ENCODE measurements around the gene PRDX2. TPM values are rescaled to one million over a fixed set of nuclear protein-coding genes. Genes with fewer than 3 reads are reported as not detected.

Gene PRDX2
- polyA plus RNA-seq, 2 donors: 157 to 323 TPM

Other genes with a start within 250 kb of the PRDX2 start
- gene ZNF490, start 191.0 kb downstream of the PRDX2 start, polyA plus RNA-seq: under 1 TPM; 0.36 to 0.61 TPM
- gene ZNF791, start 190.9 kb downstream of the PRDX2 start, polyA plus RNA-seq: 1 to 10 TPM; 5.1 to 8.1 TPM
- 10 to 100 TPM; 22.6 to 26.6 TPM for gene MAN2B1, start 135.1 kb downstream of the PRDX2 start, polyA plus RNA-seq
- gene WDR83, start 135.0 kb downstream of the PRDX2 start, polyA plus RNA-seq: 10 to 100 TPM in 1 of 2 donors, 1 to 10 TPM in 1; 8.9 to 14.4 TPM
- gene DHPS, start 119.9 kb downstream of the PRDX2 start, polyA plus RNA-seq: 10 to 100 TPM; 45.5 to 51.3 TPM
- gene GNG14, start 113.8 kb downstream of the PRDX2 start, polyA plus RNA-seq: not detected
- gene FBXW9, start 105.2 kb downstream of the PRDX2 start, polyA plus RNA-seq: 10 to 100 TPM in 1 of 2 donors, 1 to 10 TPM in 1; 5.0 to 12.3 TPM
- 10 to 100 TPM; 29.7 to 37.2 TPM for gene TNPO2, start 77.9 kb downstream of the PRDX2 start, polyA plus RNA-seq
- 100 to 1,000 TPM; 212 to 215 TPM for gene TRIR, start 67.1 kb downstream of the PRDX2 start, polyA plus RNA-seq
- gene GET3, start 64.3 kb downstream of the PRDX2 start, polyA plus RNA-seq: 10 to 100 TPM; 46.2 to 74.1 TPM
- gene BEST2, start 50.0 kb downstream of the PRDX2 start, polyA plus RNA-seq: under 1 TPM; 0.06 TPM
- 100 to 1,000 TPM in 1 of 2 donors, 10 to 100 TPM in 1; 47.9 to 103 TPM for gene HOOK2, start 26.2 kb downstream of the PRDX2 start, polyA plus RNA-seq
- 100 to 1,000 TPM; 175 to 339 TPM for gene JUNB, start 10.3 kb downstream of the PRDX2 start, polyA plus RNA-seq
- 1 to 10 TPM; 2.8 to 8.4 TPM for gene THSD8, start 269 bp upstream of the PRDX2 start, polyA plus RNA-seq
- gene RNASEH2A, start 4.8 kb upstream of the PRDX2 start, polyA plus RNA-seq: 10 to 100 TPM in 1 of 2 donors, 1 to 10 TPM in 1; 6.9 to 20.8 TPM
- gene RTBDN, start 32.8 kb upstream of the PRDX2 start, polyA plus RNA-seq: not detected
- gene MAST1, start 36.7 kb upstream of the PRDX2 start, polyA plus RNA-seq: under 1 TPM; 0.18 to 0.22 TPM
- 10 to 100 TPM in 1 of 2 donors, 1 to 10 TPM in 1; 7.8 to 15.9 TPM for gene DNASE2, start 79.6 kb upstream of the PRDX2 start, polyA plus RNA-seq
- gene KLF1, start 85.4 kb upstream of the PRDX2 start, polyA plus RNA-seq: not detected
- gene GCDH, start 89.4 kb upstream of the PRDX2 start, polyA plus RNA-seq: 10 to 100 TPM; 14.3 to 21.0 TPM
- gene SYCE2, start 117.5 kb upstream of the PRDX2 start, polyA plus RNA-seq: under 1 TPM; 0.20 to 0.59 TPM
- 10 to 100 TPM; 29.1 to 49.3 TPM for gene FARSA, start 131.9 kb upstream of the PRDX2 start, polyA plus RNA-seq
- 100 to 1,000 TPM; 173 to 361 TPM for gene CALR, start 136.8 kb upstream of the PRDX2 start, polyA plus RNA-seq
- 10 to 100 TPM; 73.9 to 81.0 TPM for gene RAD23A, start 144.1 kb upstream of the PRDX2 start, polyA plus RNA-seq
- 10 to 100 TPM; 53.7 to 57.0 TPM for gene GADD45GIP1, start 155.4 kb upstream of the PRDX2 start, polyA plus RNA-seq
- not detected for gene DAND5, start 167.8 kb upstream of the PRDX2 start, polyA plus RNA-seq
- gene NFIX, start 193.7 kb upstream of the PRDX2 start, polyA plus RNA-seq: 10 to 100 TPM; 26.9 to 38.5 TPM